Neuron (in vitro differentiated cells): ENCODE measurements around the gene ETV6.

Source experiments
- H2AFZ ChIP-seq: one replicate; pipeline ENCODE4 v1.6.1; 2013; ENCODE audit warnings: low read depth, mild to moderate bottlenecking, inconsistent platforms, low read length, moderate library complexity
- H3K27me3 ChIP-seq: one replicate; pipeline ENCODE4 v1.6.1; 2013; ENCODE audit warnings: low read length; ENCODE audit not compliant: insufficient read depth
- H3K36me3 ChIP-seq: one replicate; pipeline ENCODE4 v1.6.1; 2013; ENCODE audit warnings: low read length; ENCODE audit not compliant: insufficient read depth
- H3K4me1 ChIP-seq: one replicate; pipeline ENCODE4 v1.6.1; 2013; ENCODE audit warnings: low read length; ENCODE audit not compliant: insufficient read depth
- H3K4me3 ChIP-seq: 2 replicates; pipeline ENCODE4 v1.5.1; 2013; ENCODE audit warnings: mild to moderate bottlenecking, low read length, moderate library complexity
- H3K9me3 ChIP-seq: one replicate; pipeline ENCODE4 v1.6.1; 2013; ENCODE audit warnings: low read length

Gene ETV6

GRCh38 chr12:11748903-11749302 lies 99.4 kb downstream of the ETV6 start:
- Histone ChIP-seq H2AFZ (no peak overlapping the region), H3K4me3 (no peak overlapping the region), H3K36me3 (peaks cover 3% of the 10 kb centered on the region), H3K4me1 (no peaks in the 10 kb centered on the region), H3K9me3 (no peaks in the 10 kb centered on the region), H3K27me3 (no peaks in the 10 kb centered on the region)

GRCh38 chr12:11749943-11750690 lies 100.6 kb downstream of the ETV6 start:
- no peaks in the 10 kb centered on the region for H3K4me1 ChIP-seq
- no peak overlapping the region for H3K4me3 ChIP-seq
- no peak overlapping the region for H2AFZ ChIP-seq
- no peaks in the 10 kb centered on the region for H3K9me3 ChIP-seq
- H3K36me3 ChIP-seq = peaks cover 8% of the 10 kb centered on the region
- H3K27me3 ChIP-seq = no peaks in the 10 kb centered on the region

- Histone ChIP-seq H3K4me3 (no peak overlapping the region), H3K27me3 (no peaks in the 10 kb centered on the region), H3K36me3 (peaks cover 8% of the 10 kb centered on the region), H3K9me3 (no peaks in the 10 kb centered on the region), H3K4me1 (no peaks in the 10 kb centered on the region), H2AFZ (no peak overlapping the region)
Measured at GRCh38 chr12:11752403-11753149, 103.1 kb downstream of the ETV6 start.

- H3K4me1 ChIP-seq = no peaks in the 10 kb centered on the region
Measured at GRCh38 chr12:11753150-11753499, 103.7 kb downstream of the ETV6 start.

GRCh38 chr12:11753826-11754225 lies 104.4 kb downstream of the ETV6 start:
- H3K4me3 ChIP-seq = no peak overlapping the region
- H3K36me3 ChIP-seq = peaks cover 8% of the 10 kb centered on the region
- no peaks in the 10 kb centered on the region for H3K27me3 ChIP-seq
- H3K4me1 ChIP-seq = no peaks in the 10 kb centered on the region
- H2AFZ ChIP-seq = no peak overlapping the region
- no peaks in the 10 kb centered on the region for H3K9me3 ChIP-seq

More at GRCh38 chr12:11753150-11753499, 103.7 kb downstream of the ETV6 start:
- Histone ChIP-seq H3K36me3 (peaks cover 8% of the 10 kb centered on the region), H3K9me3 (no peaks in the 10 kb centered on the region), H2AFZ (no peak overlapping the region), H3K27me3 (no peaks in the 10 kb centered on the region), H3K4me3 (no peak overlapping the region)

- Histone ChIP-seq H2AFZ (no peak overlapping the region), H3K27me3 (no peaks in the 10 kb centered on the region), H3K4me1 (no peaks in the 10 kb centered on the region), H3K4me3 (no peak overlapping the region), H3K36me3 (peaks cover 8% of the 10 kb centered on the region), H3K9me3 (no peaks in the 10 kb centered on the region)
Measured at GRCh38 chr12:11754256-11754655, 104.8 kb downstream of the ETV6 start.

GRCh38 chr12:11755302-11755930 lies 105.9 kb downstream of the ETV6 start:
- no peaks in the 10 kb centered on the region for H3K27me3 ChIP-seq
- no peak overlapping the region for H2AFZ ChIP-seq
- no peak overlapping the region for H3K4me3 ChIP-seq
- peaks cover 8% of the 10 kb centered on the region for H3K36me3 ChIP-seq
- no peaks in the 10 kb centered on the region for H3K9me3 ChIP-seq
- H3K4me1 ChIP-seq = no peaks in the 10 kb centered on the region

- Histone ChIP-seq H3K9me3 (no peaks in the 10 kb centered on the region), H3K27me3 (no peaks in the 10 kb centered on the region), H3K36me3 (peaks cover 8% of the 10 kb centered on the region), H2AFZ (no peak overlapping the region), H3K4me1 (no peaks in the 10 kb centered on the region), H3K4me3 (no peak overlapping the region)
Measured at GRCh38 chr12:11756022-11756421, 106.5 kb downstream of the ETV6 start.

- Histone ChIP-seq H3K4me1 (no peaks in the 10 kb centered on the region), H3K4me3 (no peak overlapping the region), H3K9me3 (no peaks in the 10 kb centered on the region), H3K27me3 (no peaks in the 10 kb centered on the region), H3K36me3 (peaks cover 8% of the 10 kb centered on the region), H2AFZ (no peak overlapping the region)
Measured at GRCh38 chr12:11756523-11756922, 107.0 kb downstream of the ETV6 start.

GRCh38 chr12:11757095-11757494 lies 107.6 kb downstream of the ETV6 start:
- Histone ChIP-seq H3K36me3 (peaks cover 8% of the 10 kb centered on the region), H3K9me3 (no peaks in the 10 kb centered on the region), H2AFZ (no peak overlapping the region), H3K27me3 (no peaks in the 10 kb centered on the region), H3K4me3 (no peak overlapping the region), H3K4me1 (no peaks in the 10 kb centered on the region)

GRCh38 chr12:11757531-11757930 lies 108.1 kb downstream of the ETV6 start:
- Histone ChIP-seq H3K36me3 (peaks cover 8% of the 10 kb centered on the region), H3K9me3 (no peaks in the 10 kb centered on the region), H3K4me3 (no peak overlapping the region), H3K4me1 (no peaks in the 10 kb centered on the region), H2AFZ (no peak overlapping the region), H3K27me3 (no peaks in the 10 kb centered on the region)

GRCh38 chr12:11758087-11758486 lies 108.6 kb downstream of the ETV6 start:
- no peaks in the 10 kb centered on the region for H3K9me3 ChIP-seq
- no peak overlapping the region for H2AFZ ChIP-seq
- H3K4me3 ChIP-seq = no peak overlapping the region
- peaks cover 8% of the 10 kb centered on the region for H3K36me3 ChIP-seq
- no peaks in the 10 kb centered on the region for H3K4me1 ChIP-seq
- H3K27me3 ChIP-seq = no peaks in the 10 kb centered on the region
